Omental fat pad (tissue), 4 donors: Measurements from ENCODE around the gene MMP26. TPM values are rescaled to one million over a fixed set of nuclear protein-coding genes. Genes with fewer than 3 reads are reported as not detected.
"Not testable (repeated sequence)": the region's sequence is repeated elsewhere in the genome, so short reads cannot be mapped to it uniquely, and the experiment has no call there.

Experiments
- ATAC-seq: fragments of 150-250 bp; one replicate; pipeline ENCODE4 v1.9.1; 2016; ENCODE audit warnings: mild to moderate bottlenecking, moderate library complexity; ENCODE audit not compliant: low FRiP score
- DNase-seq: peaks from one replicate; pipeline ENCODE4 v3.0.0-alpha.2; 2019; ENCODE audit warnings: low spot score
- total RNA-seq, 4 donors: library from RNA; depleted of rRNA; stranded (reverse); fragments of >200 nt; gene quantifications; one replicate each; pipeline ENCODE4 v1.1.0, GENCODE V29; 2016
- TF ChIP-seq, protein P1 (sequence below), 3 donors: fragments of 450-650 bp; IDR thresholded peaks; one replicate each; pipeline ENCODE4 v1.5.1; 2016 to 2017; ENCODE audit warnings: antibody characterized with exemption in 3 of 3, mild to moderate bottlenecking in 3 of 3, moderate library complexity in 2 of 3

MMP26 gene
- total RNA-seq, 4 donors from 2014 or later, result not detected

- ATAC-seq (no peak), DNase-seq (no peak)
- TF ChIP-seq, protein P1, sequence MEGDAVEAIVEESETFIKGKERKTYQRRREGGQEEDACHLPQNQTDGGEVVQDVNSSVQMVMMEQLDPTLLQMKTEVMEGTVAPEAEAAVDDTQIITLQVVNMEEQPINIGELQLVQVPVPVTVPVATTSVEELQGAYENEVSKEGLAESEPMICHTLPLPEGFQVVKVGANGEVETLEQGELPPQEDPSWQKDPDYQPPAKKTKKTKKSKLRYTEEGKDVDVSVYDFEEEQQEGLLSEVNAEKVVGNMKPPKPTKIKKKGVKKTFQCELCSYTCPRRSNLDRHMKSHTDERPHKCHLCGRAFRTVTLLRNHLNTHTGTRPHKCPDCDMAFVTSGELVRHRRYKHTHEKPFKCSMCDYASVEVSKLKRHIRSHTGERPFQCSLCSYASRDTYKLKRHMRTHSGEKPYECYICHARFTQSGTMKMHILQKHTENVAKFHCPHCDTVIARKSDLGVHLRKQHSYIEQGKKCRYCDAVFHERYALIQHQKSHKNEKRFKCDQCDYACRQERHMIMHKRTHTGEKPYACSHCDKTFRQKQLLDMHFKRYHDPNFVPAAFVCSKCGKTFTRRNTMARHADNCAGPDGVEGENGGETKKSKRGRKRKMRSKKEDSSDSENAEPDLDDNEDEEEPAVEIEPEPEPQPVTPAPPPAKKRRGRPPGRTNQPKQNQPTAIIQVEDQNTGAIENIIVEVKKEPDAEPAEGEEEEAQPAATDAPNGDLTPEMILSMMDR (IDR thresholded peaks at IDR 0.05), result no peak
Measured at GRCh38 chr11:4695442-4695841, 9.1 kb upstream of the MMP26 start.

DNA sequence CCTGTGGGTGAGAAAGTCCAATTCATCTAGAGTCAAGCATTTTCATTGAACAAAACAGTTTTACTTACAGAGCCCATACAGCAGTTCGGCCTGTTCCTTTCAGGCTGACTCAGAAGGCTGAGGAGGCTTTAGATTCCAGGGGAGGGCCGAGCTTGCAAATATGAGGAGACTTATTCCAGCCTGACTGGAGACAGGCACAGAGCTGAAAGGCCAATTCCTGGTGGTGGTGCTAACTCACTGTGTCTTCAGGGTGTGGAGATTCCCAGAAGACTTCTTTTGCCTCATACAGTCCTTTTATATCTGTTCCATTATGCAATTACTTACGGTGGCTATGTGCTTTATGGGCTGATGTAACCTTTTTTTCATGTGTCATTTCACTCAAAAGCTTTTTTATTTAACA lies 7.0 kb upstream of the MMP26 start, which contains the start of gene OR51E2:
Gene OR51E2 (minus strand): TSS at position 269 of the 400 bp plus-strand sequence. CDS start 15,142 bp downstream, outside the sequence.
- TF ChIP-seq, protein P1 (IDR thresholded peaks at IDR 0.05), result no peak
- DNase-seq, result no peak
- ATAC-seq, result no peak

DNA sequence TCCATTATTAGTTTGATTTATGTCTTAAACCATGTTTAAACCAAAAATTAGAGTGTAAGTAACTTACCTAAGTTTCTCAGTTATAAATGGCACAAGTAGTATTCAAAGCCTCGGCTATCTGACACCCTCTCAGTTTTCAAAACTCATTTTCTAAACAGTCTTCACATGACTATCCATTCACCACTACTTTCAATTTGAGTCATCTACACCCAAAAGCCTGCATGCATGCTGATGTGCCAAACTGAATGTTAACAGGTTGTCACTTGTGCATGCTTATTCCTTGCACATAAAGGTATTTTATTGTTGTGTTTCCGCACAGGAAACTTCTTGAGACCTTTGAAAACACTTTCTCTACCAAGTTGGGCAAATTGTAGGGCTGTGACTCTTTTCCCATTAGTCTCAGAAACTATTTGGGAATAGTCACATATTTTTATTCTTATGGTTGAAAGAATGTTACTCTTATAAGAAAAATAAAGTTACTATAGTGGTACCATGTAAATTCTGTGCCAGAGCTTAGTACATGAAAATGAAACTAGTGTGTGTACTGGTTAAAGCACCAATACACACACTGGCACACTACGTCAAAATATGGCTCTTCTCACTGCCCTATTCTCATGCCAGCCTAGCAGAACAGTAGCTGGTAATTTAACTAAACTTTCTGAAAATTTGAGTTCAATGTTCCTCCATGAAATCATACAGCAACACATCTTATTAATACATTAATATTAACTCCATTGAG lies 4.7 kb upstream of the MMP26 start:
- no peak for ATAC-seq
- TF ChIP-seq, protein P1 (IDR thresholded peaks at IDR 0.05), result no peak
- DNase-seq, result no peak

- ATAC-seq (no peak), DNase-seq (no peak)
- TF ChIP-seq, protein P1 (IDR thresholded peaks at IDR 0.05), result no peak
Measured at GRCh38 chr11:4700436-4700820, 4.2 kb upstream of the MMP26 start.

GRCh38 chr11:4704790-4705334 lies 278 bp downstream of the MMP26 start:
- no peak for ATAC-seq
- TF ChIP-seq, protein P1 (IDR thresholded peaks at IDR 0.05), result no peak
- DNase-seq, result no peak

GRCh38 chr11:4713241-4713640 lies 8.7 kb downstream of the MMP26 start:
- DNase-seq (no peak), ATAC-seq (no peak)
- TF ChIP-seq, protein P1 (IDR thresholded peaks at IDR 0.05), result no peak

GRCh38 chr11:4714300-4714699 lies 9.7 kb downstream of the MMP26 start:
- ATAC-seq (no peak), DNase-seq (no peak)
- TF ChIP-seq, protein P1 (IDR thresholded peaks at IDR 0.05), result no peak

DNA sequence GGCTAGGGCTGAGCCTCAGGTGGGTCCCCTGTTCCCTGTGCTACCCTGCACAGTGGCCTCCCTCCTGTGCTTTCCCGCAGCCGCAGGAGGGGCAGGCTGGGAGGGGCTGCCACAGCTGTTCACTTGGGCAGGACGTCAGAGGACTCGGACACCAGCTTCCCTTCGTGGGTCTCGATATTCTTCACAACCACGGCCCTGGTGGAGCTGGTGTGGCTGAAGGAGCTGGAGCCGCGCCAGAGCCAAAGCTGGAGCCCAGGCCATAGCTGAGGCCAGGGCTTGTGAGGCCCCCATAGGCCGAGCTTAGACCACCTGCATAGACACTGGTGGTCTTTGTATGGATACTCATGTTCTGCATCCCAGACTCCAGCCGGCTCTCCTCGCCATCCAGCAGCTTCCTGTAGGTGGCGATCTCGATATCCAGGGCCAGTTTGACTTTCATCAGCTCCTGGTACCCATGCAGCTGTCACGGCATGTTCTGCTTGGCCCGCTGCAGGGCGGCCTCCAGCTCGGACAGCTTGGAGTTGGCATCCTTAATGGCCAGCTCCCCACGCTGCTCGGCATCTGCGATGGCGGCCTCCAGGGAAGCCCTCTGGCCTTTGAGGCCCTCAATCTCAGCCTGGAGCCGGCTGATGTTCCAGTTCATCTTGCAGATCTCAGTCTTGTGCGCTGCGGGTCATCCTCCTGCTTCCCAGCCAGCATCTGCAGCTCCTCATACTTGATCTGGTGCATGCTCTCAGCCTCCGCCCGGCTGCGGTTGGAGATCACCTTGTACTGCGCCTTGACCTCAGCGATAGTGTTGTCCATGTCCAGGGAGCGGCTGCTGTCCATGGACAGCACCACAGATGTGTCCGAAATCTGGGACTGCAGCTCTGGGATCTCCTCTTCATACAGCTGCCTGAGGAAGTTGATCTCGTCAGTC lies 18.3 kb downstream of the MMP26 start:
- not testable (repeated sequence) for ATAC-seq, DNase-seq
